MM.1S (cell line): ENCODE measurements around the gene TMEM44.

Source experiments
- CTCF ChIP-seq: fragments of 300-600 bp; sonication (generic); IDR thresholded peaks from 2 replicates; pipeline ENCODE4 v1.5.1; 2016; ENCODE audit warnings: antibody characterized with exemption, low read length, mixed read lengths
- EZH2 ChIP-seq: fragments of 300-600 bp; sonication (generic); optimal IDR thresholded peaks from 2 replicates; pipeline ENCODE3; 2017; ENCODE audit warnings: low read depth, mild to moderate bottlenecking, antibody characterized with exemption, low read length, mixed read lengths
- EZH2phosphoT487 ChIP-seq: fragments of 300-600 bp; sonication (generic); IDR thresholded peaks from 2 replicates; pipeline ENCODE4 v1.6.1; 2018; ENCODE audit warnings: antibody characterized with exemption, low read length

GRCh38 chr3:194561306-194561974 lies 71.8 kb downstream of the TMEM44 start:
- TF ChIP-seq CTCF (no peak), EZH2phosphoT487 (no peak), EZH2 (no peak)
